Measurements from ENCODE around the gene RUFY1. TPM values are rescaled to one million over a fixed set of nuclear protein-coding genes. Genes with fewer than 3 reads are reported as not detected.
A peak's percentile ranks its signal among the peaks of the same experiment; 100 is the strongest.

Gene RUFY1
- total RNA-seq, 6 experiments from 2014 or later, result 17.6 to 24.2 (median 19.5) TPM

GRCh38 chr5:179585941-179586401 is 35.6 kb downstream of the RUFY1 start:
- no peaks in the 10 kb centered on the region for H3K4me1 ChIP-seq
- no peak overlapping the region for H3K4me3 ChIP-seq
- peak; percentile 12 to 69 (median 66) for ATAC-seq
- DNase-seq, result no peak
- H3K27ac ChIP-seq, result no peak overlapping the region
- intact Hi-C loops (cut with DNase I), result no loop called here
- H3K27me3 ChIP-seq, result no peaks in the 10 kb centered on the region
- peaks cover 0 to 43% (median 20%) of the 10 kb centered on the region in 4 donors for H3K36me3 ChIP-seq
- 50% methylated on average over 4 of the region's 9 CpGs for WGBS (ENCODE audit: insufficient coverage, low coverage, low lambda C conversion rate, missing lambda C conversion rate)
- no peaks in the 10 kb centered on the region for H3K9me3 ChIP-seq
- TF ChIP-seq CTCF (IDR thresholded peaks at IDR 0.05) (no peak), POLR2A (IDR thresholded peaks at IDR 0.05) (no peak)

- TF ChIP-seq POLR2A (IDR thresholded peaks at IDR 0.05) (no peak), CTCF (IDR thresholded peaks at IDR 0.05) (no peak)
- no peak for ATAC-seq
- 100% methylated on average over 1 of the region's 3 CpGs for WGBS (ENCODE audit: insufficient coverage, low coverage, low lambda C conversion rate, missing lambda C conversion rate)
- Histone ChIP-seq H3K27ac (no peak overlapping the region), H3K4me3 (no peak overlapping the region), H3K36me3 (peaks cover 0 to 56% (median 28%) of the 10 kb centered on the region in 4 donors), H3K9me3 (no peaks in the 10 kb centered on the region), H3K27me3 (no peaks in the 10 kb centered on the region), H3K4me1 (no peaks in the 10 kb centered on the region)
- no peak for DNase-seq
- intact Hi-C loops (cut with DNase I), result no loop called here
Measured at GRCh38 chr5:179588166-179588565, 37.8 kb downstream of the RUFY1 start.

- H3K36me3 ChIP-seq, result peaks cover 0 to 73% (median 37%) of the 10 kb centered on the region in 4 donors
- no peak overlapping the region for H3K4me3 ChIP-seq
- ATAC-seq (no peak), DNase-seq (no peak)
- no peaks in the 10 kb centered on the region for H3K9me3 ChIP-seq
- intact Hi-C loops (cut with DNase I), result no loop called here
- TF ChIP-seq POLR2A (IDR thresholded peaks at IDR 0.05) (no peak), CTCF (IDR thresholded peaks at IDR 0.05) (no peak)
- no peaks in the 10 kb centered on the region for H3K4me1 ChIP-seq
- no peak overlapping the region for H3K27ac ChIP-seq
- H3K27me3 ChIP-seq, result no peaks in the 10 kb centered on the region
- 71% methylated on average over 6 of the region's 6 CpGs for WGBS (ENCODE audit: insufficient coverage, low coverage, low lambda C conversion rate, missing lambda C conversion rate)
Measured at GRCh38 chr5:179595916-179596315, 45.6 kb downstream of the RUFY1 start.

GRCh38 chr5:179596421-179596820 is 46.1 kb downstream of the RUFY1 start:
- DNase-seq, result no peak
- intact Hi-C loops (cut with DNase I), result no loop called here
- Histone ChIP-seq H3K27ac (no peak overlapping the region), H3K36me3 (peaks cover 0 to 70% (median 36%) of the 10 kb centered on the region in 4 donors), H3K4me3 (no peak overlapping the region), H3K9me3 (no peaks in the 10 kb centered on the region), H3K4me1 (no peaks in the 10 kb centered on the region), H3K27me3 (no peaks in the 10 kb centered on the region)
- peak in 1 of 4 donors; percentile 22 for ATAC-seq
- no peak for TF ChIP-seq CTCF (IDR thresholded peaks at IDR 0.05)
- no peak for TF ChIP-seq POLR2A (IDR thresholded peaks at IDR 0.05)
- over 99% methylated on average over 9 of the region's 13 CpGs for WGBS (ENCODE audit: insufficient coverage, low coverage, low lambda C conversion rate, missing lambda C conversion rate)

- intact Hi-C loops (cut with DNase I), result no loop called here
- no peak overlapping the region for H3K27ac ChIP-seq
- no peak for TF ChIP-seq POLR2A (IDR thresholded peaks at IDR 0.05)
- TF ChIP-seq CTCF (IDR thresholded peaks at IDR 0.05), result no peak
- 78% methylated on average over 1 of the region's 9 CpGs for WGBS (ENCODE audit: insufficient coverage, low coverage, low lambda C conversion rate, missing lambda C conversion rate)
- no peaks in the 10 kb centered on the region for H3K9me3 ChIP-seq
- H3K4me1 ChIP-seq, result no peaks in the 10 kb centered on the region
- no peaks in the 10 kb centered on the region for H3K27me3 ChIP-seq
- H3K36me3 ChIP-seq, result peaks cover 0 to 58% (median 31%) of the 10 kb centered on the region in 4 donors
- DNase-seq, result no peak
- peak in 2 of 4 donors; percentile 4 to 7 for ATAC-seq
- no peak overlapping the region for H3K4me3 ChIP-seq
Measured at GRCh38 chr5:179599100-179599499, 48.7 kb downstream of the RUFY1 start.

Measured in right lobe of liver (tissue), 6 donors.